ENCODE results near the gene BTN2A1. TPM values are rescaled to one million over a fixed set of nuclear protein-coding genes. Genes with fewer than 3 reads are reported as not detected.
A peak's percentile ranks its signal among the peaks of the same experiment; 100 is the strongest.
"Not testable (repeated sequence)": the region's sequence is repeated elsewhere in the genome, so short reads cannot be mapped to it uniquely, and the experiment has no call there.

BTN2A1 gene
- total RNA-seq, 1 experiment from 2014 or later: 17.2 TPM

DNA sequence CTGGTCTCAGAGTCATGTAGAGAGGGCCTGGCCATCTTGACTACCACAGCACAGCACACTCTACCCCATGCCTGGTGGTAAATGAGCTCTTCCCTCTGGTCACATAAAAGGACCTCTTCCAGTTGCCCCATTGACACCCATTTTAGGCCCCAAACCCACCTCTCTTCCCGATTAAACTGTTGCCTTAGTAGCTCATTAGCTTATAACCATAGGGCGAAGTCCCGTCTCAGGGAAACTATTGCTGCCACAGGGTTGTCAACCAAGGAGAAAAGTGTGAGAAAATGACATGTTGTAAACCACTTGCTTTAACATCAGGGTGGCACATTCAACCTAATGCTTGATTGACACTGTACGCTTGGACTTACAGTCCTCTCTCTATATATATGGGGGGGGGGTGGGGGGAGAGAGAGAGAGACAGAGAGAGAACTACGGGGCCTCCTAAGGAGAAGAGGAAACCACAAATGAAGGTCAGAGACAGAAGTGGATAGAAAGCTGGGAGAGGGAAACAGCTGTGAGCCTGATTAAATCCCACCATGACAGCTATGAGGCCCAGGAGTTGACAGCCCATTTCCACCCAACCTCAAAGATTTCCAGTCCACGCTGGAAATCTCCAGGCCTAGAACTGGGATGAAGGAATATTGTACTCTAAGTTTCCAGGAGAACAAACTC is 27.5 kb downstream of the BTN2A1 start:
- peak overlapping the region; percentile 42 for H3K27ac ChIP-seq
- peaks cover 23% of the 10 kb centered on the region for H3K4me1 ChIP-seq
- no peaks in the 10 kb centered on the region for H3K27me3 ChIP-seq
- H3K4me3 ChIP-seq: no peak overlapping the region
- no peaks in the 10 kb centered on the region for H3K36me3 ChIP-seq
- peak; percentile 28 to 68 for DNase-seq
- no peaks in the 10 kb centered on the region for H3K9me3 ChIP-seq (replicated peaks)

GRCh38 chr6:26486358-26486757 is 28.6 kb downstream of the BTN2A1 start:
- Histone ChIP-seq H3K36me3 (no peaks in the 10 kb centered on the region), H3K27ac (no peak overlapping the region), H3K4me1 (peaks cover 23% of the 10 kb centered on the region), H3K9me3 (replicated peaks) (no peaks in the 10 kb centered on the region), H3K4me3 (no peak overlapping the region), H3K27me3 (no peaks in the 10 kb centered on the region)
- DNase-seq: no peak

- Histone ChIP-seq H3K27ac (no peak overlapping the region), H3K36me3 (no peaks in the 10 kb centered on the region), H3K4me3 (no peak overlapping the region), H3K4me1 (peaks cover 23% of the 10 kb centered on the region), H3K27me3 (no peaks in the 10 kb centered on the region), H3K9me3 (replicated peaks) (no peaks in the 10 kb centered on the region)
- DNase-seq: no peak
Observed at GRCh38 chr6:26487466-26487865, 29.7 kb downstream of the BTN2A1 start.

- Histone ChIP-seq H3K27ac (no peak overlapping the region), H3K36me3 (no peaks in the 10 kb centered on the region), H3K27me3 (no peaks in the 10 kb centered on the region), H3K4me3 (no peak overlapping the region), H3K4me1 (peaks cover 8% of the 10 kb centered on the region), H3K9me3 (replicated peaks) (no peaks in the 10 kb centered on the region)
- DNase-seq: no peak
Observed at GRCh38 chr6:26489996-26490964, 32.5 kb downstream of the BTN2A1 start.

DNA sequence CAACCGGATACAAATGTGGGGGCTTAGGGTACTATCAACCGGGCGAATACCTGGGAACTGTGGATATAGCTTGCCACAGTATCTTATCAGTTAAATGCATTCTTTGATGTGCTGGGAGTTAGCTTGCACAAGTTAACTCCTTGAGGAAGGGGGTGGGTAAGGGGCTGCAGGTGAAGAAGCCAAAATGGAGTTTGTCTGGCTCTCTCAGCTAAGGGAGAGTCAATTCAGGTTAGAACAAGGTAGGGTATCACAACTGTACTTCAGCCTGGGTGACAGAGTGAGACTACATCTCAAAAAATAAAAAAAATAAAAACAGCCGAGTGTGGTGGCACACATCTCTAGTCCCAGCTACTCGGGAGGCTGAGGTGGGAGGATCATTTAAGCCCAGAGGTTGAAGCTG is 33.8 kb downstream of the BTN2A1 start:
- no peaks in the 10 kb centered on the region for H3K4me1 ChIP-seq
- H3K36me3 ChIP-seq: no peaks in the 10 kb centered on the region
- H3K27me3 ChIP-seq: no peaks in the 10 kb centered on the region
- no peak for DNase-seq
- H3K9me3 ChIP-seq (replicated peaks): no peaks in the 10 kb centered on the region
- H3K4me3 ChIP-seq: no peak overlapping the region
- no peak overlapping the region for H3K27ac ChIP-seq

DNA sequence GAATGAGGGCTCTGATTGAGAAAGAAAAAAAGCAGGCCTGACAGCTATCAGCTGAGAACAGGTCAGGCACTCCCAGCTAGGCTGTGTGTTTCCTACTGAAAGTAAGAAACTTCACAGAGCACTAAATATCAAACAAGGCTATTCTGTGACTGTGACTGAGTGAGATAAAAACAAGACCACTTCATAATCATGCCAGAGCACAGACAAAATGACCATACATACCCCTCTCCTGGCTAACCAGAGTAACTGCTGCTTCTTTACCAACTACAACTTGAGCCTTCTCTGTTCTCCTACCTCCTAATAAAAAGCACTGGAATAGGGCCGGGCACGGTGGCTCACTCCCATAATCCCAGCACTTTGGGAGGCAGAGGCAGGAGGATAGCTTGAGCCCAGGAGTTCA is 35.5 kb downstream of the BTN2A1 start:
- no peaks in the 10 kb centered on the region for H3K36me3 ChIP-seq
- no peaks in the 10 kb centered on the region for H3K27me3 ChIP-seq
- no peak overlapping the region for H3K27ac ChIP-seq
- no peak overlapping the region for H3K4me3 ChIP-seq
- no peaks in the 10 kb centered on the region for H3K4me1 ChIP-seq
- no peak for DNase-seq
- H3K9me3 ChIP-seq (replicated peaks): no peaks in the 10 kb centered on the region

DNA sequence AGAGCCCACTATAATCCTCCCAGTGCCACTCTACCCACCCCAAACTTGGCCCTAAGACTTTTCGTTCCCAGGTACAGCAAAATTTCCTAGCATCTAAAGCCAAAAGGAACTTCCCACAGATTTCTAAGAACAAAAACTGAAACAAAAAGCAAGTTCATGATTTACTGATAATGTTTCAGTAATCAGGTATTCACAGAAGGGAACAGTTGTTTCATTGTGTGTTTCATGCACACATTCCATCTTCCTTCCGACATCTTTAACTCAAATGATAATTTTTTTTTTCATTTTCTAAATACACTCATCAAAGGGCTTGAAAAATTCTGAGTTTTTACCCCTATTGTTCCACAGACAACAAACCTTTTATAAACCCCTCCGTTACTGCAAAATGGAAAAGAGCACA is 36.4 kb downstream of the BTN2A1 start:
- Histone ChIP-seq H3K4me1 (no peaks in the 10 kb centered on the region), H3K27me3 (no peaks in the 10 kb centered on the region), H3K9me3 (replicated peaks) (no peaks in the 10 kb centered on the region), H3K27ac (no peak overlapping the region), H3K4me3 (no peak overlapping the region), H3K36me3 (no peaks in the 10 kb centered on the region)
- DNase-seq: no peak

DNA sequence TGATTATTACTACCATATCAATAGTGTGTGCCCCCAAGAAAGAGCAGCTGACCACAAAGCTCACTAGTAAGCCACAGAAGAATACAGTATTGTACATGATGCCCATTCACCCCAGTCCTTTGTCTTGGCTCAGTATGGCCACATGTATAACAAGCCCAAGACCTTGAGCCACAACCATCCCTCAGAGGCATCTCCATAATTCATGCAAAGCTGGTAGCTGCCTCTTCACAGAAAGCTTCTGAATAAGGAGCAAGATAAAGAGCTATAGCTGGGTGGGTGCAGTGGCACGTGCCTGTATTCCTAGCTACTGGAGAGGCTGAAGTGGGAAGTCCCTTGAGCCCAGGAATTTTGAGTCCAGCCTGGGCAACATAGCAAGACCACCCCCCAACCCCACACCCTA is 37.5 kb downstream of the BTN2A1 start:
- no peak overlapping the region for H3K4me3 ChIP-seq
- DNase-seq: no peak
- H3K4me1 ChIP-seq: no peaks in the 10 kb centered on the region
- H3K9me3 ChIP-seq (replicated peaks): no peaks in the 10 kb centered on the region
- H3K36me3 ChIP-seq: no peaks in the 10 kb centered on the region
- no peaks in the 10 kb centered on the region for H3K27me3 ChIP-seq
- no peak overlapping the region for H3K27ac ChIP-seq

- no peaks in the 10 kb centered on the region for H3K27me3 ChIP-seq
- H3K9me3 ChIP-seq (replicated peaks): no peaks in the 10 kb centered on the region
- H3K36me3 ChIP-seq: no peaks in the 10 kb centered on the region
- no peak for DNase-seq
- no peaks in the 10 kb centered on the region for H3K4me1 ChIP-seq
- H3K4me3 ChIP-seq: no peak overlapping the region
- H3K27ac ChIP-seq: no peak overlapping the region
Observed at GRCh38 chr6:26497610-26498009, 39.9 kb downstream of the BTN2A1 start.

- DNase-seq: no peak
- H3K4me3 ChIP-seq: no peak within 1 kb of the TSS
- H3K27ac ChIP-seq: no peak within 1 kb of the TSS
Observed at GRCh38 chr6:26500102-26500501, 42.3 kb downstream of the BTN2A1 start, which contains the start of gene BTN1A1. Gene BTN1A1, plus strand, starts transcription at chr6:26500303. Its CDS starts 984 bp downstream, at chr6:26501287.

DNA sequence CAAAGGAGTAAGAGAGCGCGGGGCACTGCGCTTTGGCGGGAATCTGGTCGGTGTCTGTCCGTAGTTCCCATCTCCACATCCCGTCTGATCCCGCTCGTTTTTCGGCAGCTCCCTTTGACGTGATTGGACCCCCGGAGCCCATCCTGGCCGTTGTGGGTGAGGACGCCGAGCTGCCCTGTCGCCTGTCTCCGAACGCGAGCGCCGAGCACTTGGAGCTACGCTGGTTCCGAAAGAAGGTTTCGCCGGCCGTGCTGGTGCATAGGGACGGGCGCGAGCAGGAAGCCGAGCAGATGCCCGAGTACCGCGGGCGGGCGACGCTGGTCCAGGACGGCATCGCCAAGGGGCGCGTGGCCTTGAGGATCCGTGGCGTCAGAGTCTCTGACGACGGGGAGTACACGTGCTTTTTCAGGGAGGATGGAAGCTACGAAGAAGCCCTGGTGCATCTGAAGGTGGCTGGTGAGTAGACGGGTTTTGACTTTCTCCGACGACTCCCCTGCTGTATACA is 43.8 kb downstream of the BTN2A1 start:
- Histone ChIP-seq H3K27me3 (no peaks in the 10 kb centered on the region), H3K4me1 (no peaks in the 10 kb centered on the region), H3K36me3 (no peaks in the 10 kb centered on the region), H3K4me3 (no peak overlapping the region), H3K27ac (no peak overlapping the region), H3K9me3 (replicated peaks) (no peaks in the 10 kb centered on the region)
- DNase-seq: no peak

More at GRCh38 chr6:26500102-26500501, 42.3 kb downstream of the BTN2A1 start, which contains the start of gene BTN1A1:
- Histone ChIP-seq H3K36me3 (no peaks in the 10 kb centered on the region), H3K9me3 (replicated peaks) (no peaks in the 10 kb centered on the region), H3K4me1 (no peaks in the 10 kb centered on the region), H3K27me3 (no peaks in the 10 kb centered on the region)

DNA sequence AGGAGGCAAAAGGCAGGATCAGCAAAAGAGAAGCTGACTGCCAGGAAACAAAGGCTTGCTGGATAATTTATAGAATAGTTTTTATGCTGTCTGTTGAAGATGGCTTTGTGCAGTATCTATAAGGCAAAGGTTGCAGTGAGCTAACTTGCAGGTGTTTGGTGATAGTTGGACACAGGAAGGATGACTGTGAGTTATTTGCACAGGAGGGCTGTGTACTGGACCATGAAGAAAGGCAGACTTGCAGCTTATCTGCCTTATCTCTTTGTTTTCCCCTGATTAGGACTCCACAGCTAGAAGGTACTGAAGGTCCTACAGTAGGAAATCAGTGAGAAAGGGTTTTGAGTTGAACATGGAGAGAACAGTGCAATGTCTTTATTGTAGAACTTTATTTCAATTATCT is 44.4 kb downstream of the BTN2A1 start:
- H3K36me3 ChIP-seq: no peaks in the 10 kb centered on the region
- DNase-seq: no peak
- no peaks in the 10 kb centered on the region for H3K4me1 ChIP-seq
- H3K27ac ChIP-seq: no peak overlapping the region
- H3K4me3 ChIP-seq: no peak overlapping the region
- no peaks in the 10 kb centered on the region for H3K27me3 ChIP-seq
- H3K9me3 ChIP-seq (replicated peaks): no peaks in the 10 kb centered on the region

- Histone ChIP-seq H3K4me1 (no peaks in the 10 kb centered on the region), H3K27ac (no peak overlapping the region), H3K36me3 (no peaks in the 10 kb centered on the region), H3K4me3 (no peak overlapping the region), H3K9me3 (replicated peaks) (no peaks in the 10 kb centered on the region), H3K27me3 (no peaks in the 10 kb centered on the region)
- DNase-seq: no peak
Observed at GRCh38 chr6:26502626-26503025, 44.9 kb downstream of the BTN2A1 start.

DNA sequence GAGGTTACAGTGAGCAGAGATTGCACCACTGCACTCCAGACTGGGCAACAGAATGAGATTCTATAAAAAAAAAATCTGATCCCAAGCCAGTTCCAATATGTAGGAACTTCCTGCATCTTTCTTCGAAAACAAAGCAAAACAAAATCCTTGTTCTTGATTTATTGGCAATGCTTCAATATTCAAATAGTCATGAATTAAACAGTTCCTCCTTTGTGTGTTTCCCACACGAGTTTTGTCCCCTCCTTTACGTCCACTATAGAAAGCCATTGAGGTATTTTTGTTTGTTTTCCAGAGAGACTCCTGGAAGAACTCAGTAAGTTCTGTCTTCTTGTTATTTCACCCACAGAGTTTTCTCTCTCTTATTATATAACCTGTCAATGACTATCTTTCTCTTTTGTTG is 49.9 kb downstream of the BTN2A1 start:
- H3K27ac ChIP-seq: no peak overlapping the region
- H3K27me3 ChIP-seq: no peaks in the 10 kb centered on the region
- H3K36me3 ChIP-seq: no peaks in the 10 kb centered on the region
- H3K9me3 ChIP-seq (replicated peaks): no peaks in the 10 kb centered on the region
- DNase-seq: no peak
- H3K4me3 ChIP-seq: no peak overlapping the region
- H3K4me1 ChIP-seq: no peaks in the 10 kb centered on the region

DNA sequence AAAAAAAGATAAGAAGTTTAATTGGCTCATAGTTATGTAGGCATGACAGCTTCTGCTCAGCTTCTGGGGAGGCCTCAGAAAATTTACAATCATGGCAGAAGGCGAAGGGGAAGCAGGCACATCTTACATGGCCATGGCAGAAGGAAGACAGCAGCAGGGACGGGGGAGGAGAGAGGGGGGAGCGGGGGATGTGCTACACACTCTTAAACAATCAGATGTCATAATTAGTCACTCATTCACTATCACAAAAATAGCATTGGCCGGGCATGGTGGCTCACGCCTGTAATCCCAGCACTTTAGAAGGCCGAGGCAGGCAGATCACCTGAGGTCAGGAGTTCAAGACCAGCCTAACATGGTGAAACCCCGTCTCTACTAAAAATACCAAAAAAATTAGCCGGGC is 53.3 kb downstream of the BTN2A1 start:
- not testable (repeated sequence) for H3K27ac ChIP-seq; H3K4me1 ChIP-seq; H3K27me3 ChIP-seq; H3K4me3 ChIP-seq; DNase-seq; H3K9me3 ChIP-seq (replicated peaks); H3K36me3 ChIP-seq

Measured in SJCRH30 (cell line).